ENCODE results near the gene GSTM2.

- no peak for TF ChIP-seq CTCF (conservative IDR thresholded peaks at IDR 0.05; ENCODE audit: low read depth, low read length)
- no peak for TF ChIP-seq EZH2 (IDR thresholded peaks at IDR 0.05; ENCODE audit: borderline replicate concordance, low read depth, low read length, poor library complexity, severe bottlenecking)
Measured at GRCh38 chr1:109625176-109625575, 42.7 kb upstream of the GSTM2 start.
